GM10847 (cell line): ENCODE data around the gene MYL6.

ENCODE experiments used
- POLR2A ChIP-seq: IDR thresholded peaks from 2 replicates; pipeline ENCODE4 v1.6.1; 2011; ENCODE audit not compliant: insufficient read length; ENCODE audit errors: extremely low read depth

Gene MYL6

DNA sequence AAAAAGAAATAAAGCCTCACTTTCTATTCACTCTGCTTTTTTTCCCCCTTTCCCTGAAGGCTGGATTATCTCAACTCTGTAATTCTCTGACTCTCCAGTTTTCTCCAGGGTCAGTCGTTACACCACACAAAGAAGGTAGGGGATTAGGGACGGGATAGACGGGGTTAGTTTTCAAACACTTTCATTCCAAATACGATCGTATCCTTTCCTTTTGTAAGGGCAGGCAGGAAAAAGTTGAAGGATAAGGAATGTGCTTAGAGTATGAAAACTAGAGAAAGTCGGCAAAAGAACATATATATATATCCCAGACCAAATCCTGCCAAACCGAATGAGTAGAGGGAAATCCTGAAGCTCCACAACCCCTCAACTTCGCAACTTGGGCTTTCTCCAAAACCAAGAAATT lies 30.7 kb upstream of the MYL6 start:
- no peak for TF ChIP-seq POLR2A

DNA sequence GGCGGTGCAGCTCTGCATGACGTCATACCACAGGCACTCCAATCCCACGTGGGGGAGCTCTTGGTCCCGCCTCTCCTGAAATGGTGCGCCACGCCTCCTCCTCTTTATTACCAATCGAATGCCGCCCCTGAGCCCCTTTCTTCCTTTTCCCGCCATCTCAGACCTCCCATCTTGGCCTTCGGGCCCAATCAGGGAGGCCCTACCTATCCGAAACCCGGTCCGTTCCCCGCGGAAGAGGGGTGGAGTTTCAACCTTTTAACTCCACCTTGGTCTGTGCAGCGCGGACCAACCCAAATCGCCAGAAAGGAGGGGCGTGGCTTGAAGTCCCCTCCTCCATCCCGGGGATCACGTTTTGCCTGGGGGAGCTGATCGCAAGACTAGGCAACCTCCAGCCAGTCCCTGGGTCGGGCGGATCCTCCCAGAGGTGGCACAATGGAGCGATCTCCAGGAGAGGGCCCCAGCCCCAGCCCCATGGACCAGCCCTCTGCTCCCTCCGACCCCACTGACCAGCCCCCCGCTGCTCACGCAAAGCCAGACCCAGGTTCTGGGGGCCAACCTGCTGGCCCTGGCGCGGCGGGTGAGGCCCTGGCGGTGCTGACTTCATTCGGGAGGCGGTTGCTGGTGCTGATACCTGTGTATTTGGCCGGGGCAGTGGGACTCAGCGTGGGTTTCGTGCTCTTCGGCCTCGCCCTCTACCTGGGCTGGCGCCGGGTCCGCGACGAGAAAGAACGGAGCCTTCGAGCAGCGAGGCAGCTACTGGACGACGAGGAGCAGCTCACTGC lies 30.1 kb upstream of the MYL6 start, which contains the start of gene ESYT1:
TSS of gene ESYT1 (plus strand) at position 380 of the 782 bp plus-strand sequence. CDS start at position 433, 53 bp downstream.
- peak; percentile 37 for TF ChIP-seq POLR2A

DNA sequence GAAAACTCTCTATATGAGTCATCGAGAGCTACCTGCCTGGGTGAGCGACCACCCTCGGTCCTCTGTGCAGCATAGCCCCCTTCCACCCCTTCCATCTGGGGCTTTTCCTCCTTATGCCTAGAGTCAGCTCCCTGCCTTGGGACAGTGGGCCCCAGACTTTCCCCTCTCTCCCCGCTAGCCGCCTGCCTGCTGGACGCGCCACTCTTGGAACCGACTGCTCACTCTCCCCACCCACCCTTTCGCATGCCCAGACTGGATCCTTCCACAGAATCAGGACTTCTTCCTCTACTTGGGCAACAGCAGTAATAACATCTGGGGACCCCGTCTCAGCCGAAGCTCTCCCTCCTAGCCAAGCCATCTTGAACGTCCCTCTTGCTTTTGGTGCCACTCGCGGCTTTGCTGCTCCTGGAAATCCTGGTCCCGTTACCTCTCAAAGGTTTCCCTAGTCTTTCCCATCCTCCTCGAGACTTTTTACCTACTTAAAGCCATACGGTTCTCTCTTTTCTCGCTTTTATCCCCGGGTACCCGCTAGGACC lies 29.4 kb upstream of the MYL6 start:
- TF ChIP-seq POLR2A, result no peak

GRCh38 chr12:56129206-56129941 lies 28.8 kb upstream of the MYL6 start:
- no peak for TF ChIP-seq POLR2A

- TF ChIP-seq POLR2A, result no peak
Measured at GRCh38 chr12:56129942-56130495, 28.1 kb upstream of the MYL6 start.

- TF ChIP-seq POLR2A, result no peak
Measured at GRCh38 chr12:56130876-56131275, 27.3 kb upstream of the MYL6 start.

- no peak for TF ChIP-seq POLR2A
Measured at GRCh38 chr12:56134897-56135296, 23.3 kb upstream of the MYL6 start.

DNA sequence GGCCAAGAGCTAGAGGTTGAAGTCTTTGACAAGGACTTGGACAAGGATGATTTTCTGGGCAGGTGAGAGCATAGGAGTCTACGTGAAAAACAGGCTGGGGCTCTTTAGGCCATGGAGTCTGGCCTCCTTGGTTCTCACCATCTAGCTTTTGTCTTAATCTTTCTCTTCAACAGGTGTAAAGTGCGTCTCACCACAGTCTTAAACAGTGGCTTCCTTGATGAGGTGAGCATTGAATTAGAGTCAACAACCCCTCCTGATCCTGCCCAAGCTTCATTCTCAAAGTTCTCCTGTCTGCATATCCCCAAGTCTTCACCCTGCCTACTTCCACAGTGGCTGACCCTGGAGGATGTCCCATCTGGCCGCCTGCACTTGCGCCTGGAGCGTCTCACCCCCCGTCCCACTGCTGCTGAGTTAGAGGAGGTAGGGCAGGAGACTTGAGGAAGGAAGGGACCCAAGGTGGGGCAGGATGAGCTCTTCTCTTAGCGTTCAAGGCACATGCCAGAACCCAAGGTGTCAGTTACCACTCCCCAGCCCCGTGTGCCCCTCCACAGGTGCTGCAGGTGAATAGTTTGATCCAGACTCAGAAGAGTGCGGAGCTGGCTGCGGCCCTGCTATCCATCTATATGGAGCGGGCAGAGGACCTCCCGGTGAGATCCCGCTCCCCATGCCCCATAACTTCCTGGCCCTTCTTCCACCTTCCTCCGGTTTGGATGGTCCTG lies 20.1 kb upstream of the MYL6 start:
- TF ChIP-seq POLR2A, result no peak

GRCh38 chr12:56141946-56142784 lies 16.0 kb upstream of the MYL6 start:
- TF ChIP-seq POLR2A, result no peak

DNA sequence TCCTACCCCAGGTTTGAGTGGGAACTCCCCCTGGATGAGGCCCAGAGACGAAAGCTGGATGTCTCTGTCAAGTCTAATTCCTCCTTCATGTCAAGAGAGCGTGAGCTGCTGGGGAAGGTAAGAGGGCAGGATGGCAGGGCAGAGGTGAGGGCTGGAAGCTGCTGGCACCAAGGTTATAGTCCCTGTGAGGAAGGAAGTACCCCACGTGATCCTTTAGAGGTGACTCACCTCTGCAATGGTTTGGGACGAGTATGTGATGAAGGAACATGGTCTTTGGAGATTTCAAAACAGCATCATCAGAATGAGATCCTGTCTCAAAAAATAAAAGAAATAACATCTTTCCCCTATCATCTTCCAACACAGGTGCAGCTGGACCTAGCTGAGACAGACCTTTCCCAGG lies 14.9 kb upstream of the MYL6 start:
- no peak for TF ChIP-seq POLR2A

DNA sequence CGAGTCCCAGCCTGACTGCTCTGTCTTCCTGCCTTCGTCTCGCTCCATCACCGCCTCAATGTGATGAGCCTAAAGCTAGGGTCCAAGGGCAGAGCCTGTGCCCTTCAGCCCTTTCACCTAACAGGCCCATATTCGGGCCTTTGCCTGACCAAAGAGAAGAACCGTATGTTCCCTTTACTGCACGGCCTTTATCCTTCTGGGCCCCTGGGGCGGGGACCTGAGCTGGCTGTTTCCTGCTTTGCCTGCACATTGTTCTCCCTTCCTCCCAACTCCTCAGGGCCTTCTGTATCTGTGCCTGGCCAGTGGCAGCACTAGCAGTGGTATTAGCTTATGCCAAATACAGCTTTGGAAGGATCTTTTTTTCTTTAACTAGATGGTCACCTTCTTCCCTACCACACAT lies 14.3 kb upstream of the MYL6 start:
- TF ChIP-seq POLR2A, result no peak

GRCh38 chr12:56145217-56145616 lies 12.9 kb upstream of the MYL6 start:
- TF ChIP-seq POLR2A, result no peak

DNA sequence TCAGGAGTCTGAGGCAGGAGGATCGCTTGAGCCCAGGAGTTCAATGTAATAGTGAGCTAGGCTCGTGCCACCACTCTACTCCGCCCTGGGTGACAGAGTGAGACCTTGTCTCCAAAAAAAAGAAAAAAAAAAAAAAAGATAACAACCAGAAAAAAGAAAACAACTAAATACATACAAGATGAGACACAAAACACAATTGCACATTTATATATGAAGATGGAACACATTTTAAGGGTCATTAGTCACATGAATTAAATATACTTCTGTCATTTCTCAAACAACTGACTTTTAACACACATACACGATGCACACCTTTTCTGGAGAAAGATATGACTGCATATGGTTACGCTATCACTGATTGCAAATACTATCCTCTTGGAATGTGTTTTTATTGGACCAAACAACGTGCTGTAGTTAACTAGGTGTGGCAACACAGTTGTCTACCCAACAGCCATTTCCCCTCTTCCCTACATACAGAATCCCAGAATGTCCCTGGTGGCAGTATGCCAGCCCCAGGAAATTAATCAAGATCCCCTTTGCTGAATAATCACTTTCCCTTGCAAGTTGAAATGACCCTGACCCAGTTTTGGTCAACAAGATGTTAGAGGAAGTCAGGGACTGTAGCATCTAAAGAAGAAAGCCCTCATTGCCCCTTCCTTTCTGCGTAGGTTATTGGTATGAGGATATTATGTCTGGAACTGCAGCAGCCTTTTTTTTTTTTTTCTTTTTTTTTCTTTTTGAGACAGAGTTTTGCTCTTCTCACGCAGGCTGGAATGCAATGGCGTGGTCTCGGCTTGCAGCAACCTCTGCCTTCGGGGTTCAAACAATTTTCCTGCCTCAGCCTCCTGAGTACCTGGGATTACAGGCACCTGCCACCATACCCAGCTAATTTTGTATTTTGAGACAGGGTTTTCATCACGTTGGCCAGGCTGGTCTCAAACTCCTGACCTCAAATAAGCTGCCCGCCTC lies 11.4 kb upstream of the MYL6 start:
- no peak for TF ChIP-seq POLR2A
